Occipital lobe (tissue), 2 donors: ENCODE measurements around the gene RNU6-9. TPM values are rescaled to one million over a fixed set of nuclear protein-coding genes. Genes with fewer than 3 reads are reported as not detected.

Source experiments
- DNase-seq: peaks from one replicate; lab custom pipeline; 2025; lab: John Stamatoyannopoulos, UW
- total RNA-seq: library from RNA; depleted of rRNA; stranded (reverse); fragments of >200 nt; gene quantifications from one replicate; pipeline ENCODE4 v1.2.3, GENCODE V29; 2014

RNU6-9 gene
- total RNA-seq, 1 donor from 2014 or later: not detected

GRCh38 chr19:861756-862580 is 31.3 kb upstream of the RNU6-9 start:
- no peak for DNase-seq

GRCh38 chr19:862581-863314 is 30.5 kb upstream of the RNU6-9 start:
- DNase-seq: no peak

- DNase-seq: no peak
These were observed 30.0 kb upstream of the RNU6-9 start for GRCh38 chr19:863315-863620.

GRCh38 chr19:866769-867300 is 26.4 kb upstream of the RNU6-9 start:
- DNase-seq: no peak

- no peak for DNase-seq
These were observed 25.9 kb upstream of the RNU6-9 start for GRCh38 chr19:867301-867793.

GRCh38 chr19:867855-868457 is 25.3 kb upstream of the RNU6-9 start:
- DNase-seq: no peak

GRCh38 chr19:868458-869244 is 24.6 kb upstream of the RNU6-9 start:
- DNase-seq: no peak

- DNase-seq: no peak
These were observed 23.8 kb upstream of the RNU6-9 start for GRCh38 chr19:869245-870177.

- DNase-seq: no peak
These were observed 23.0 kb upstream of the RNU6-9 start for GRCh38 chr19:870314-870713.

GRCh38 chr19:870963-871401 is 22.3 kb upstream of the RNU6-9 start:
- DNase-seq: no peak

GRCh38 chr19:871446-872265 is 21.6 kb upstream of the RNU6-9 start:
- no peak for DNase-seq

- no peak for DNase-seq
These were observed 20.9 kb upstream of the RNU6-9 start for GRCh38 chr19:872266-872951.

- DNase-seq: no peak
These were observed 20.2 kb upstream of the RNU6-9 start for GRCh38 chr19:873084-873483.

GRCh38 chr19:873561-874041 is 19.7 kb upstream of the RNU6-9 start:
- DNase-seq: no peak

- no peak for DNase-seq
These were observed 17.9 kb upstream of the RNU6-9 start for GRCh38 chr19:875265-875879.

- no peak for DNase-seq
These were observed 17.2 kb upstream of the RNU6-9 start for GRCh38 chr19:876089-876488.

GRCh38 chr19:876780-877314 is 16.4 kb upstream of the RNU6-9 start:
- DNase-seq: no peak
